Common myeloid progenitor, CD34-positive (primary cell): ENCODE data around the gene PTRH1. TPM values are rescaled to one million over a fixed set of nuclear protein-coding genes. Genes with fewer than 3 reads are reported as not detected.

Source experiments
- CTCF ChIA-PET: fragments of 350-600 bp; sonication (Branson Sonifier 250); formaldehyde crosslinking; loops from one replicate; lab custom pipeline; 2021; ENCODE audit warnings: antibody characterized with exemption; lab: Charles Lee
- POLR2A ChIA-PET: fragments of 350-600 bp; sonication (Branson Sonifier 250); formaldehyde crosslinking; loops from one replicate; lab custom pipeline; 2021; ENCODE audit warnings: antibody characterized with exemption; lab: Charles Lee
- DNase-seq, 3 donors: peaks; one replicate each; pipeline versions ENCODE4 v3.0.0 to v3.0.0-alpha.2; 2013
- H3K27ac ChIP-seq, 2 experiments: 1 replicate in 1 of 2; 2 replicates in 1 of 2; pipeline ENCODE4 v1.7.0; 2013; ENCODE audit warnings: inconsistent platforms in 2 of 2, low read length in 2 of 2, mild to moderate bottlenecking in 2 of 2, low read depth in 1 of 2, moderate library complexity in 1 of 2; ENCODE audit not compliant: severe bottlenecking in 2 of 2, insufficient read depth in 1 of 2, poor library complexity in 1 of 2
- H3K27me3 ChIP-seq, 5 experiments: replicated peaks in 2 of 5; 1 replicate in 3 of 5; 2 replicates in 2 of 5; pipeline versions ENCODE4 v1.6.1 to v1.7.0; 2013; ENCODE audit warnings: low read length in 4 of 5, mild to moderate bottlenecking in 2 of 5, moderate library complexity in 2 of 5, inconsistent platforms in 1 of 5; ENCODE audit not compliant: insufficient read depth in 5 of 5, control insufficient read depth in 4 of 5
- H3K36me3 ChIP-seq, 4 experiments: 1 replicate in 2 of 4; 2 replicates in 2 of 4; pipeline versions ENCODE4 v1.6.1 to v1.7.0; 2013; ENCODE audit warnings: low read length in 3 of 4, control low read depth in 1 of 4, mild to moderate bottlenecking in 1 of 4; ENCODE audit not compliant: control insufficient read depth in 4 of 4, insufficient read depth in 4 of 4
- H3K4me1 ChIP-seq, 4 experiments: 1 replicate in 3 of 4; 2 replicates in 1 of 4; pipeline versions ENCODE4 v1.6.1 to v1.7.1; 2013; ENCODE audit warnings: low read length in 3 of 4, mild to moderate bottlenecking in 3 of 4, control low read depth in 1 of 4, inconsistent platforms in 1 of 4, moderate library complexity in 1 of 4; ENCODE audit not compliant: control insufficient read depth in 4 of 4, insufficient read depth in 4 of 4; ENCODE audit errors: control extremely low read depth in 1 of 4
- H3K4me3 ChIP-seq, 7 experiments: 1 replicate in 4 of 7; 2 replicates in 3 of 7; pipeline versions ENCODE4 v1.5.1 to v1.7.0; 2013; ENCODE audit warnings: mild to moderate bottlenecking in 7 of 7, low read length in 6 of 7, moderate library complexity in 6 of 7, inconsistent platforms in 2 of 7, low read depth in 2 of 7, control low read depth in 1 of 7; ENCODE audit not compliant: insufficient read depth in 4 of 7, control insufficient read depth in 1 of 7; ENCODE audit errors: extremely low read depth in 1 of 7
- H3K9me3 ChIP-seq, 5 experiments: 1 replicate in 4 of 5; 2 replicates in 1 of 5; pipeline versions ENCODE4 v1.6.1 to v1.7.1; 2013; ENCODE audit warnings: low read length in 4 of 5, mild to moderate bottlenecking in 2 of 5, inconsistent platforms in 1 of 5, low read depth in 1 of 5, moderate library complexity in 1 of 5; ENCODE audit not compliant: control insufficient read depth in 4 of 5, insufficient read depth in 2 of 5; ENCODE audit errors: control extremely low read depth in 1 of 5
- WGBS: methylation state at CpG from one replicate; pipeline ENCODE4 v1.1.5; 2013; ENCODE audit not compliant: insufficient coverage; 5-methylcytosine and 5-hydroxymethylcytosine counted together
- polyA plus RNA-seq: library from polyadenylated mRNA; unstranded; fragments of 120-200 nt; gene quantifications from one replicate; pipeline ENCODE4 v1.2.1, GENCODE V29; 2013

Gene PTRH1, protein sequence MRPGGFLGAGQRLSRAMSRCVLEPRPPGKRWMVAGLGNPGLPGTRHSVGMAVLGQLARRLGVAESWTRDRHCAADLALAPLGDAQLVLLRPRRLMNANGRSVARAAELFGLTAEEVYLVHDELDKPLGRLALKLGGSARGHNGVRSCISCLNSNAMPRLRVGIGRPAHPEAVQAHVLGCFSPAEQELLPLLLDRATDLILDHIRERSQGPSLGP
- 8.9 TPM for polyA plus RNA-seq

DNA sequence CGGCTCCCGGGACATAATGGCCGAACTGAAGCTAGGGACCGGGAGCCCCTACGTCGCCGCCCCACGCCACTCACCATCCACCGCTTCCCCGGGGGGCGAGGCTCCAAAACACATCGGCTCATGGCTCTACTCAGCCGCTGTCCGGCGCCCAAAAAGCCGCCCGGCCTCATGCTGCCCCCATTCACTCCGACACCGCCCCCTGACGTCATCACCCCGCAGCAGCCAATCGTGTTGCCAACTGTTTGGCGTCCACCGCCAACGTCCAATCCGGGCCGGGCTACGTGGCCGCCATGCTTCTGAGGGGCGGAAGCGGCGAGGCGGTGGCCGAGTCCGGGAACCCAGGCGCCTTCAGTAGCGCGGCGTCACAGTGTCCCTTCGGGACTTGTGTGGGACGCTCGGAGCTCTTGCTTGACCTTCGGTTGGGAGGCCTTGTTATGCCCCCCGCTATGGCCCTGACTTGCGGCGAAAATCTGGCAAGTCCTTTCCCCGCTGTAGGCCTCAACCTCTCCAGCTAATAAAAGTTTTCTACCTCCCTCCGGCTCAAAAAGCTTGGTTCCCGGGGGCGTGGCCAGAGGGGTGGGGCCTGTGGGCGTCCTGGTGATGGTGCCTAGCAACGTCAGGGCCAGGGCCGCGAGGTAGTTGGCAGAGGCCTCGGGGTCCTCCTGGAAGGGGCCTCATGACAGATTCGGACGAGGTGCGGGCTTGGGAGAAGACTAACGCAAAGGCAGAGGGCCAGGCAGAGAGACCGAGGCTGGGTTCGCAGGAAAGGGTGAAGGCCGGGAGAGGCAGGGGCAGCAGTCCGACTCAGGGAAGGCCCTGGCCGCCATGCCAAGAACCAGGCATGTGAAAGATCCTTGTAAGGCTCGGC lies at the start of gene PTRH1, which contains the start of gene TTC16:
Gene PTRH1 (minus strand): TSS at position 194 of the 868 bp plus-strand sequence. CDS start 24 bp downstream, at position 170.
Gene TTC16 (plus strand): TSS at position 610 of the 868 bp plus-strand sequence. CDS start 67 bp downstream, at position 677.
- Histone ChIP-seq H3K27me3 (peaks cover 0 to 4% (median 0%) of the 10 kb centered on the region in 5 experiments), H3K27ac (peak within 1 kb of the TSS; percentile 25 to 81), H3K9me3 (no peaks in the 10 kb centered on the region), H3K36me3 (no peaks in the 10 kb centered on the region), H3K4me3 (peak within 1 kb of the TSS; percentile 59 to 91 (median 84)), H3K4me1 (peaks cover 0 to 30% (median 26%) of the 10 kb centered on the region in 4 experiments)
- peak; percentile 95 to 97 (median 97) for DNase-seq
- ChIA-PET POLR2A (interaction anchor here (0.6 to 1.5 kb wide), 2 partner anchors 9 to 19 kb away, joined by 3 to 5 read pairs; partner anchors contain the start of gene TOR2A), CTCF (interaction anchor here (0.7 to 2.5 kb wide), 6 partner anchors 12 to 205 kb away, joined by 3 to 9 read pairs (median 3); partner anchors contain the start of gene TOR2A)
- 8% methylated on average over 61 of the region's 65 CpGs for WGBS

DNA sequence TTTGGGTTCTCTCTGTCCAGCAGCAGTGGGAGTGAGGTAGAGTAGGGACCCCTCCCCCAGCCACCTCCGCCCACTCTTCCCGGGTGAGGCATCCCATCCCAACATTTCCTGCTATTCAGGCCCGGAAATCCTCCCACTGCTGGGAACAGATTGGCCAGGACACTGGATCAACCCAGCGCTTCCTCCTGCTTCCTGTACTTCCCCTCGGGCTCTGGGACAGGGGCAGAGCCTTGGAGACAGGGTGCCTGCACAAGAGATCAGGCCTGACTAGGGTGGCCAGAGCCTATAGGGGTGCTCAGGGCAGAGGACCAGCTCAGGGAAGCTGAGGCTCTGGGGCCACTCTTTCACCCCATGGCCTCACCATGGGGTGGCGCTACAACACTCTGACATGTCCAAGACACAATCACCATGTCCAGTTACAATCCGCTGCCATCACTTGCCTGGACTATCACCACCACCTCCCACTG lies 48.5 kb upstream of the PTRH1 start:
- DNase-seq: peak in 2 of 3 donors; percentile 41 to 53
- ChIA-PET POLR2A (interaction anchor here (1.5 to 2.7 kb wide), 2 partner anchors 19 to 21 kb away, joined by 6 to 11 read pairs; partner anchors contain the start of gene CDK9), CTCF (interaction anchor here (0.7 to 14.0 kb wide), 14 partner anchors 9 to 158 kb away, joined by 3 to 244 read pairs (median 5); partner anchors contain the start of genes CDK9 and SH2D3C)
- WGBS: 62% methylated on average over 7 of the region's 7 CpGs
- H3K36me3 ChIP-seq: peaks cover 7 to 64% (median 29%) of the 10 kb centered on the region in 4 experiments
- H3K9me3 ChIP-seq: no peaks in the 10 kb centered on the region
- H3K4me1 ChIP-seq: peaks cover 2 to 52% (median 51%) of the 10 kb centered on the region in 4 experiments
- H3K27ac ChIP-seq: no peak overlapping the region
- no peak overlapping the region for H3K4me3 ChIP-seq
- no peaks in the 10 kb centered on the region for H3K27me3 ChIP-seq

DNA sequence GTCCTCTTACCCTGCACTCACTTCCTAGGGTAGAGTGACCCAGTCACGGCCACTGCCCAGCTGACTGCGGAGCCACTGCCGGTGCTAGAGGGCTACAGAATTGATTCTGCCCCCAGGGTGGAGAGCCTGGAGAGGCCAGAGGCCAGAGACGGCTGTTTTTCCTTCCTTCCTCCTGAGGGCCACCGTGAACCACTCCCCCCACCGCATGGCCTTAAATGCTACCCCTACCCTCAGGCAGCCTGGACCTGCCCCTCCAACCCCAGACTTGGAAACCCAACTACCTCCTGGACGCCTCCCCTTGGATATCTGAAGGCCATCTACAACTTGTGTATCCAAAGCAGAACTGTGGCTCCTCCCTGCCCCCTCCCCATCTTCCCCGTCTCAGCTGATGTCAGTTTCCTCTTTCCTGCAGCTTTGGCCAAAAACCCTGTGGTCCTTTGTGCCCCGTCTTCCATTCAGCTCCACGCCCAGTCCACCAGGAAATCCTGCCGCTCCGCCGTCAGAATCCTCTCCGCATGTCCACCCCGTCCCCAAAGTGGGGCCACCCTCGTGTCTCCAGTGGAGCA lies 46.7 kb upstream of the PTRH1 start:
- Histone ChIP-seq H3K27ac (peak overlapping the region in 1 of 2 experiments; percentile 49), H3K36me3 (peaks cover 7 to 61% (median 32%) of the 10 kb centered on the region in 4 experiments), H3K27me3 (no peaks in the 10 kb centered on the region), H3K4me1 (peaks cover 0 to 35% (median 33%) of the 10 kb centered on the region in 4 experiments), H3K9me3 (no peaks in the 10 kb centered on the region), H3K4me3 (peak overlapping the region in 1 of 7 experiments; percentile 53)
- ChIA-PET POLR2A (interaction anchor here (0.6 to 2.7 kb wide), 3 partner anchors 8 to 42 kb away, joined by 3 to 11 read pairs (median 4); partner anchors contain the start of gene CDK9), CTCF (interaction anchor here (0.7 to 14.0 kb wide), 9 partner anchors 9 to 148 kb away, joined by 3 to 244 read pairs (median 4); partner anchors contain the start of genes CDK9, SH2D3C and TOR2A)
- WGBS: 17% methylated on average over 16 of the region's 16 CpGs
- DNase-seq: peak in 2 of 3 donors; percentile 60 to 64

DNA sequence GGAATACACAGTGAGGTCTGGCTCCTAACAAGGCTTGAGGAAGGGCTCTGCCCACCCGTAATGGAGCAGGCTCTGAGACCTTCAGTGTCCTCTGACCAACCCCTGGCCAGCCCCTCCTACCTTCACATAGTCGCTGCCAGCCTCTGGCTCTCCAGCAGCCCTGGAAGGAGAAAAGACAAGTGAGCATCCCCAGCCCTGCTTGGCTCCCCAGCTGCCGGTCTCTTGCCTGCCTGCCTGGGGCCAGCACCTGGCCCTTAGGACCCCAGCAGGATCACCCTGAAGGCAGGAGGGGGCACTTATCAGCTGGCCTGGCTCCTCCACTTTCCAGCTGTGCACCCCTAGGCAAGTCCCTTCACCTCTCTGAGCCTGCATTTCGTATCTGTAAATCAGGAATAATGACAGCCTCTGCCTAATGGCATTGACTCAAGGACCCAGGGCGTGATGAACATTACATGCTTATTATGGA lies 46.1 kb upstream of the PTRH1 start:
- Histone ChIP-seq H3K4me1 (peaks cover 0 to 29% (median 27%) of the 10 kb centered on the region in 4 experiments), H3K9me3 (no peaks in the 10 kb centered on the region), H3K27me3 (no peaks in the 10 kb centered on the region), H3K27ac (peak overlapping the region in 1 of 2 experiments; percentile 25), H3K36me3 (peaks cover 7 to 55% (median 28%) of the 10 kb centered on the region in 4 experiments), H3K4me3 (no peak overlapping the region)
- DNase-seq: no peak
- CTCF ChIA-PET: interaction anchor here (1.0 to 14.0 kb wide), 4 partner anchors 9 to 85 kb away, joined by 3 to 244 read pairs (median 6); partner anchors contain the start of genes CDK9, SH2D3C and TOR2A
- POLR2A ChIA-PET: interaction anchor here (0.6 kb wide), 1 partner anchor 42 kb away, joined by 3 read pairs; no protein-coding TSS in a partner anchor
- WGBS: 96% methylated on average over 4 of the region's 5 CpGs

DNA sequence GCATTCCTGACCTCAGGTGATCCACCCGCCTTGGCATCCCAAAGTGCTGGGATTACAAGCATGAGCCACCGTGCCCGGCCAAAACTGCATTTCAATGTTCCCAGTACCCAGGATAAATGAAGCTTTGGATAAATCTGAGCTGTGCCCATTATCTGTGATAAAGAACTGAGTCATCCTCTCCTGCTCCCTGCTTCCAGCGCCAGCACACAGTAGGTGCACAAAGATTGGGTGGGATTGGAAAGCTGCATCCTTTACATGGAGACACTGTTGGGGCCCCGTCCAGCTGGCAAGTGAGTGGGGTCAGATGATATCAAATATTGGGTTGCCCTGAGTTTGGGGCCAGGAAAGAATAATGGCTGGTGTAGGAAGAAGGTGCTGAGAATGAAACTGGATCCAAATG lies 45.6 kb upstream of the PTRH1 start:
- H3K27me3 ChIP-seq: no peaks in the 10 kb centered on the region
- H3K9me3 ChIP-seq: no peaks in the 10 kb centered on the region
- H3K4me3 ChIP-seq: no peak overlapping the region
- no peak for DNase-seq
- WGBS: 100% methylated on average over 5 of the region's 5 CpGs
- peaks cover 0 to 29% (median 27%) of the 10 kb centered on the region in 4 experiments for H3K4me1 ChIP-seq
- ChIA-PET CTCF (interaction anchor here (0.7 to 14.0 kb wide), 4 partner anchors 10 to 162 kb away, joined by 3 to 244 read pairs (median 6); partner anchors contain the start of genes CDK9 and SH2D3C), POLR2A (no interaction called here)
- H3K36me3 ChIP-seq: peaks cover 7 to 55% (median 26%) of the 10 kb centered on the region in 4 experiments
- H3K27ac ChIP-seq: peak overlapping the region in 1 of 2 experiments; percentile 25

DNA sequence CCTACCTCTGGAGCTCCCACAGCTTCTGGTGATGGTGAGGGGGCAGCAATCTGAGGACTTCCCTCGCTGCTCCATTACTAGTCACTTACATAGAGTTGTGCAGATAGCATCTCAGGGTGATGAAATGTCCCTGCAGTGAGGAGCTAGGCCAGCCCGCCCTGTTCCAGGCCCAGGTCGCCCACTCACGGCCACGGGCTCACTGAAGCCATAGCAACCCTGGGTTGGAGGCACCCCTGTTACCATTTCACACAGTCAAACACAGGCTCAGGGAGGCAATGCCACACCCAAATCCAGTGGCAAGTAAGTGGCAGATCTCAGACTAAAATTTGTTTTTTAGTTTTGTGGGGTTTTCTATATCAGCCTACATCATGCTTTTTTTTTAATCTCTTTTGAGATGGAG lies 43.4 kb upstream of the PTRH1 start:
- POLR2A ChIA-PET: no interaction called here
- Histone ChIP-seq H3K36me3 (peaks cover 4 to 52% (median 28%) of the 10 kb centered on the region in 4 experiments), H3K4me1 (peaks cover 0 to 21% (median 19%) of the 10 kb centered on the region in 4 experiments), H3K9me3 (no peaks in the 10 kb centered on the region), H3K27ac (no peak overlapping the region), H3K4me3 (no peak overlapping the region), H3K27me3 (no peaks in the 10 kb centered on the region)
- 94% methylated on average over 4 of the region's 5 CpGs for WGBS
- DNase-seq: no peak
- CTCF ChIA-PET: interaction anchor here (1.1 to 2.2 kb wide), 3 partner anchors 9 to 26 kb away, joined by 3 to 6 read pairs (median 6); no protein-coding TSS in a partner anchor
